NCI-H2107 treated with DMSO at 0.1 percent for 48 hours (cell line): ENCODE measurements around the gene FRMD1.

ENCODE experiments used
- DNase-seq: peaks from one replicate; lab custom pipeline; 2025; ENCODE audit not compliant: unreplicated experiment; lab: John Stamatoyannopoulos, UW

FRMD1 gene

DNA sequence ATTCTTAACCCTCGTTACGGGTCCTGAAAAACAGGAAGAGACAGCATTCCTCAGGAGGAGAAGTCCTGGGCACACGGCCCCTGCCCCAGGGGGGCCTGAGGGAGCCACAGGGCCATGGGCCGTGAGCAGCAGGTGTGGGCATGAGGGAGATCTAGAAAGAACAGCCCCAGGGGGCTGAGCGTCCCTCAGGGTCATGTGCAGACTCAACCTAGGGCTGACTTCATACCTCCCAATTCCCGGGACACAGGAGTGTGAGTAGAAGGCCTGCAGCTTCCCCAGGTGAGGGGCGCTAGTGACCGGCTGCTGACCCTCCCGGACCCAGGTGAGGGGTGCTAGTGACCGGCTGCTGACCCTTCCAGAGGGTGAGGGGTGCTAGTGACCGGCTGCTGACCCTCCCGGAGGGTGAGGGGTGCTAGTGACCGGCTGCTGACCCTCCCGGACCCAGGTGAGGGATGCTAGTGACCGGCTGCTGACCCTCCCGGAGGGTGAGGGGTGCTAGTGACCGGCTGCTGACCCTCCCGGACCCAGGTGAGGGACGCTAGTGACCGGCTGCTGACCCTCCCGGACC is 35.1 kb downstream of the FRMD1 start:
- no peak for DNase-seq

DNA sequence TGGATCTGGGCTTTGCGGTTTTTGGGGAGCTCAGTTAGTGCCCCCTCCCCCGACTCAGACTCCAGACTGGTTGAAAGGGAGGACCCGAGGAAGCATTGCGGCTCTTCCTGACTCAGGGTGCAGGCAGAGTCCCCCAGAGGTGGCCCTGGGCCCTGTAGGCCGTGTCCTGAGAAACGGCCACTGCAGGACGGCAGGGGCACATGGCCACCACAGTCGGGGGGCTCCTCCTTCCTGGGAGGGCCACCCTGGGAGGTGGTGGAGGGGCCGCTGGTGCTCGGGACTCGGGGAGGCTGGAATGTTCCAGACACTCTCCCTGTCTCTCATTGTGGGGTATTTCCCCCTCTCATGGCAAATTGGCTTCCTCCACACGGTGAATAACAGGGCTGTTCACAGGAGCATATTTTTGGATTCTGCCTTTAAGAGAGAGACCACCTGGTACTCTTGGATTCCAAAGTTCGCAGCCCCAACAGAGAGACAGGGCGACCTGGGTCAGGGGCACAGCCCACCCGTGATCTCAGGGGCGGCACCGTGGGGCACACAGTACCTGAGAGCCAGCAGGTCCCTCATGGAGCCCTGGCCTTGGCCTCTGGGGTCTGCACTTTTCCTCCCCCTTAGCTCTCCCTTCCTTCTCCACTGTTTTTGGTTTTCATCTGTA is 35.7 kb downstream of the FRMD1 start:
- DNase-seq = no peak

DNA sequence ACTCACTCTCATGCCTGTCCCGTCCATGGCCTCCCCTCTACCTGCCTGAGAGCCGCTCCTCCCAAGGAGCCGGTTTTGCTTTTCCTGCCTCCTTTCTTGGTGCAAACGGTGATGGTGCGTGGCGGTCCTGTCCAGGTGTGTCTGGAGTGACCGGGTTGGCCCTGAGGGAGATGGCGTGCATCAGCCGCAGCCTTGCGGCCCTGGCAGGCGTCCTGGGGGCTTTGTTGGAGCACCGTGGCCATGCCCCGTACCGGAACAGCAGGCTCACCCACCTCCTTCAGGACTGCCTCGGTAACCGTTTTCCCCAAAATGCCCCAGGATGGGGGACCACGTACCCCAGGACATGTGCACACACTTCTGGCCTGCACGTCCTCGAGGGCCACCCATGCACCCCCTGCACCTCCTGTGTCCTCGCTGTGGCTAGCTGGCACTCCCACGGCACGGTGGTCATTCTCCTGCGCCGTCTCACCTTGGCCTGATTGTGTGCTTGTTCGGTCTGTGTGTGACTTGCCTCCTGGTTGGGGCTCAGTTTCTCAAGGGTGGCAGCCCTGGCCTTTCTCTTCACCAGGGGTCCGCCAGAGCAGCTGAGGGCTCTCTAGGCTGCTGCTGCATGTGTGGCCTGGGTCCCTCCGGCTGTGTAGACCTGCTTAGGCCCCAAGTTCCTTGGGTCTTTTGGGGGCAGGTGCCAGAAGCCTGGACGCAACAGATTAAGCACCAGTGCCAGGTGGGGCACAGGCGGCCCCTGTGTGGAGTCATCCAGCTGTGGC is 36.4 kb downstream of the FRMD1 start:
- no peak for DNase-seq

DNA sequence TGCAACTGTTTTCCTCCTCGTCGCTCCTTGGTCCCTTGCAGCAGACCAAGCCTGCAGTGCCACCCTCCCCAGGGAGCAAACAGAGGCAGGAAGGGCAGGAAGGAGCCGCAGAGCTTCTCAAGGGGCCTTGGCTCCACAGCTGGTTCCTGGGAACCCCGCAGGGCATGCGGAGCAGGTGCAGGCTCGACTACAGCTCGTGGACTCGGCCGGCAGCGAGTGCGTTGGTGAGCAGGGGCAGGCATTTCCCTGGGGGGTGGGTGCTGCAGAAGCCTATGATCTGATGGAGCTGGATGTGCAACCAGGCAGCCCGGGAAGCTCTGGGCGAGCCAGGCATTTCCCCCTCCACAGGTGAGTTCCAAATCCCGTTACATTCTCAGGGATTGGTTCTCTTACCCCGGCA is 37.1 kb downstream of the FRMD1 start:
- no peak for DNase-seq

DNA sequence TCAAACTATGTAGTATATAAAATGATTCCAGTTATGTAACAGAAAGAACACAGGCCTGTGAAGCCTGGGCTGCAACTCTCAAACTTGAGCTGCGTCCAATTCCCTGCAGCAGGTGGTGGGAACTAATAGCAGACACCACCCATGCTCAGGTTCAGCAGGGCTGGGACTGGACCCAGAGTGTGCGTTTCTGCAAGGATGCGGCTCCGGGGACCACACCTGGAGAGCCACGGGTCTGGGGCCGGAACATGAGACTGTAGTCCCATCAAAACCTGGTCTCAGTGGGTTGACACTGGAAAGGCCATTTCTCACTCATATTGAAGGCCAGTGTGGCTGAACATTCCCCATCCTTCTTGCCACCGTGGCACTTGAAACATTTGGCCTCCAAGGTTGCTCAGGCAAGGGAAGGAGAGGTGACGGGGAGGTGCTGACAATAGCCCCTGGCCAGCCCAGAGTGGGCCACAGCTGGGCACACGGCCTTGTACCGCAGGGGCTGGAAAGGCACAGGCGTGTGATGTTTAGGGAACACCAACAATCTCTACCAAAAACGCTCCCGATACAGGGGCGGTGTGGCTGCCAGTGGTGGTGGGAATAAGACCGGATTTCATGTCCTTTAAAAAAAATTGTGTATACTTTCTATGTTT is 38.0 kb downstream of the FRMD1 start:
- DNase-seq = no peak

DNA sequence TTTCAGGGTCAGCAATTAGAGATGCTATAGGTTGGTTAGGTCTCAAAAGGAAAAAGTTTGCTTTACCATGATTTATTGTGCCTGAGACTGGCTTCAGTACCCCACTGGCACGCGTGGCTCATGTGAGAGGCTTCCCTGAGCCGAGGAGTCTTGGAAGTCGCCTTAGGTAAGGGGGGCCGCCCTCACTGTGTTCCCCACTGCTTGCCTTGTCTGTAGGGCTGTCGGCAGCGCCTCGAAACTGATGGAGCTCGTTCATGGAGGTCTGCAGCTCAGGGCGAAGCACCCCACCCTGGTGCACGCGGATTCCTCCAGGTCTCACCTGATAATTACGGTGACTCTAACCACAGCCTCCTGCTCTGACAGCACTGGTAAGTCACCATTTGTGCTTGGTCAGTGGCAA is 39.2 kb downstream of the FRMD1 start:
- no peak for DNase-seq

DNA sequence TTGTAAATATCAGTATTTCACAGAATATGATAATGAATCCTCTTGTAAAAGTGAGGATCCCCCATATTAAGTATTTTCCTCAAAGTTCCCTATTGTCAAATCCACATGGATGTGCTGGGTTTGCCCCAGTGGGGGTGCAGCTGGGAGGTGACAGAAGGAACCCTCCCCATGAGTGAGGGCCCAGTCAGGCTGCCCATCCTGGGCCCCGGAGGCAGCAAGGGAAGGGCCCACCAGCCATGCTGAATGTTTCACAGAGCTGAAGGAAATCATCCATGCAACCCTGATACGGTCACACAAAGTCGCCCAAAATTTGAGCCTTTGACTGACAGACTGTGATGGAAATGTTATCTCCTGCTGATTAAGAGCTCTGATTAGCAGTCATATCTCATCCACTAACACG is 39.7 kb downstream of the FRMD1 start:
- DNase-seq = no peak

DNA sequence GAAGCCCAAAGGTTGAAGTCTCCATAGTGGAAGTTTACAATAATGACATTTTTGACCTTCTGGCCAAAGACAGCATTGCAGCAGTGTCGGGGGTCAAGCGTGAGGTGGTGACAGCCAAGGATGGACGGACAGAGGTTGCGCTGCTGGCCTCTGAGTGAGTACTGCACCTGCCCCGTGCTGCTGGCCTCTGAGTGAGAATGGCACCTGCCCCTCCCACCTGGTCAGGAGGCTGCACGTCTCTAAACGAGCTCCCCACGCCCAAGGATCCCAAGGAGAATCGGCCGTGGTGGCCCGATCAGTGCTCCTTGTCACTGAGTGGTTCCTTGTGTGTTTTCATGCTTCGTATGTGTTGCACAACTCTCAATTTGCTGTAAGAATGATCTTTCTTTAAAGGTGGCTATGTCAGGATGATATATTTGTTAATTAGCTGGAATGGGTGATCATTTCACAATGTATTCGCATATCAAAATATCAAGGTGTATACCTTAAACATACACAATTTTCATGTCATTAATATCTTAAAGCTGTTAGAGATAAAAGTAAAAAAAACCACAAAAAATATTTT is 40.4 kb downstream of the FRMD1 start:
- no peak for DNase-seq

DNA sequence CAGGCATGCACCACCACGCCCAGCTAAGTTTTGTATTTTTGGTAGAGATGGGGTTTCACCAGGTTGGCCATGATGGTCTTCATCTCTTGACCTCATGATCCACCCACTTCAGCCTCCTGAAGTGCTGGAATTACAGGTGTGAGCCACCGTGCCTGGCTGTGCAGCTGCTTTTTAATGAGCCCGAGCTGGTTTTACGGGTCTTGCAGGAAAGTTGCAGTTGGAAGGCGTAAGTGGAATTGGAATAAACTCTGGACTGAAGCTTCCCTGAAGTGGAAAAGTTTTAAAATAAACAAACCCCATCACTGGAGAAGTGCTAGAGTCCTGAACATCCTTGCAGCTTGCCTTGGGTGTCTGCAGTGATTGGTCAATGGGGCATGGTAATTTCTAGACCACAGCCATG is 41.2 kb downstream of the FRMD1 start:
- no peak for DNase-seq

DNA sequence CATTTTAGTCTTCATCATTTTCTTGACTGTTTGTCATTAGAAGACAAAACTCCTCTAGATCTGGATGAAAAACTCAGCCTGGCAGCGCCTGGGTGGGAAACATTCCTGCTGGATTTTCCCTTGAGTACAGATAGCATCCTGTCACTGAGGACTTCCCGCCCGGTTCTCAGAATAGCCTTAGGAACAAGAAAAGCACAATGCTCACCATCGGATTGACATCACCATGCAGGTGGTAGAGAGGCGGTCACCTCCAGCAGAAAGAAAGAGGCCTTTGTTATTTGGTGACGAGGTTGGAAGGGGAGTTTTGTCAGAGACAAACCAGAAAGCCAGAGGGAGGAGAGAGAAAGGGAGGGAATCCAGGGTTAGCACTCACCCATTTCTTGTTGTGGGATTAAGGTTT is 41.8 kb downstream of the FRMD1 start:
- no peak for DNase-seq

DNA sequence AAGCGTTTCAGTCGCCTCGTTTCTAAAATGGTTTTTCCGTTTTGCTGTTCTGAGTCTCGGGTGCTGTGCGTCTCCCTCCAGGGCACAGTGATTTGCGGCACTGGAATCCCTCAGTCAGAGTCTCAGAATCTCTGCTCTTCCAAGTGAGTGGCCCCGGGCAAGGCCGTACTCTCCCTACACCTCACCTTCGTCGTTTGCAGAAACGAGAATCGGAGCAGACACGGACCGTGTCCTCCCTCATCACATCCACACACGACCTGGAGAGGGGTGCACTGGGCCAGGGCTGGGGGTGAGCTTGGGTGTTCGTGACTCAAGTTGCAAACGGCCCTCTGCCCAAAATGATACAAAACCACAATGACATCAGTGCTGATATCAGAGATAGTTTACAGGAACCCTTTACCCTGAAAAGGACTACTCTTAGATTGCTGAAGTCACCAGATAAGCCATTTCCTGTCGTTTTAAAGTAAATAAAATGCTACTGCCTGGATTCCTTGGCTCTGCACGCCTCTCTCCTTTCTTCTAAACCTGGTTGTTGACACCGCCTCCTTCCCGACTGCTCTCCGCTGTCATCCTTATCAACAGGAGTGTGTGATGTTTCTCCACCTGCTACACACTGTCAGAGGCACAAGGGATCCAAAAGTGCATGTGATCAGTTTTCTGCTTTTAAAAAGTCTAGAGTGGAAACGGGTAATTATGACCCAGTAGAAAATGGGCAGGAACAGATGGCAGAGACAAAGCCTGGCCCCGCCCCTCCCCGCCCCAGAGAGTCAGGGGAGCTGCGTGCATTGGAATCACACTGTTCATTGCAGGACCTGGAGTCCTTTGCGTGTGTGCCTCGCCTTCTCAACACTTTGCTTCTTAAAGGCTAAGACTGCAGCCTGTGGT is 43.1 kb downstream of the FRMD1 start:
- DNase-seq = no peak

DNA sequence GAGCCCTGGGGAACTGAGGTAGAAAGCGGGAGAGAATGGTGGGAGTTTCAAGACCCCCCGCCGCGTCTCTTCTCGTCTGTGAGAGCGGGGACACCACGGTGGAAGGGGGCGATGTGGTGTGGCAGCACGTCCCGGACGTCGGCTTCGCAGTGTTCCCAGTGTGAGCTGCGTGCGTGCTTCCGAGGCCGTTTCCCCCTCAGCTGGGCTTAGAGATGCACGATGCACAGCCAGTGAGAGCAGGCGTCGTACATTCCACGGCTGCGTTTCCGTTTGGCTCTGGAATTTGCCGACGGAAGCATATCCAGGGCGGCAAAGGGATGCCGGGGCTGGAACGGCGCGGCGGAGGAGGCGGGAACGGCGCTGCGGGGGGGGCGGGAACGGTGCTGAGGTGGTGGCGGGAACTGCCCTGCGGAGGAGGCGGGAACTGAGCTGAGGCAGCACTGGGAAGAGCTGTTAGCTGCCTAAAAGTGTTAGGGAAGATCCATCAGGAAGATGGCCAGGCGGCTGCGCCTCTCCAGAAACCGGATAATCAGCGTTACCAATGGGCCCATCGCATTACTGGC is 43.8 kb downstream of the FRMD1 start:
- DNase-seq = no peak

DNA sequence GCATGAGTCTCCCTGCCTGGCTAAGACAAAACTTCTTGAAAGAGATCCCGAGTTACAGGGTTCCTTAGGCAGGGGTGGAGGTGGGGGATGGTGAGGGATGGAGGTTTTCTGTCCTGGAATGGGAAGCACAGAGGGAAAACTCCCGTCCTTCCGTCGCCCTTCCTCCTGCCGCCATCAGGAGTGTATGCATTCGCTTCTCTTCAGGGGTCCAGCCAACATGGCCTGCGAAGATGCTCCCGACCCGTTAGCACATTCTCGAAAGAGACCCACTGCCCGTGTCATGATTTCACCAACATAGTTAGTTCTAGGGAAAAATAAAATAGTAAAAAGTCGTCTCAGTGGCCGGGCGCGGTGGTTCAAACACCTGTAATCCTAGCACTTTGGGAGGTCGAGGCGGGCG is 44.5 kb downstream of the FRMD1 start:
- no peak for DNase-seq

DNA sequence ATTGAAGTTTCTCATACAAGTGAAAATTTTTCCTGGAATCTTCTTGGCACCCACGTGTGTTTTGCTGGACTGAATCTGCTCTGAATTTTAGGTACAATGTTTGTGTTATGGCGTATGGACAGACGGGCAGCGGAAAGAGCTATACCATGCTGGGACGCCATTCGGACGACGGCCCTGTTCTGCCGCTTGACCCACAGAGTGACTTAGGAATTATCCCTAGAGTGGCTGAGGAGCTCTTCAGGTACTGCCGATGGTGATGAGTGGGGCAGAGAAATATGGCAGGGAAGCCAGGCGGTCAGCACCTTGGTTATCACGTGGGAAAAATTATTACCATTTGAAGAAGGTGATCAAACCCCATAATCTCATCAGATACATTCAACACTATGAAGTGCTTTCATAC is 45.2 kb downstream of the FRMD1 start:
- DNase-seq = no peak

DNA sequence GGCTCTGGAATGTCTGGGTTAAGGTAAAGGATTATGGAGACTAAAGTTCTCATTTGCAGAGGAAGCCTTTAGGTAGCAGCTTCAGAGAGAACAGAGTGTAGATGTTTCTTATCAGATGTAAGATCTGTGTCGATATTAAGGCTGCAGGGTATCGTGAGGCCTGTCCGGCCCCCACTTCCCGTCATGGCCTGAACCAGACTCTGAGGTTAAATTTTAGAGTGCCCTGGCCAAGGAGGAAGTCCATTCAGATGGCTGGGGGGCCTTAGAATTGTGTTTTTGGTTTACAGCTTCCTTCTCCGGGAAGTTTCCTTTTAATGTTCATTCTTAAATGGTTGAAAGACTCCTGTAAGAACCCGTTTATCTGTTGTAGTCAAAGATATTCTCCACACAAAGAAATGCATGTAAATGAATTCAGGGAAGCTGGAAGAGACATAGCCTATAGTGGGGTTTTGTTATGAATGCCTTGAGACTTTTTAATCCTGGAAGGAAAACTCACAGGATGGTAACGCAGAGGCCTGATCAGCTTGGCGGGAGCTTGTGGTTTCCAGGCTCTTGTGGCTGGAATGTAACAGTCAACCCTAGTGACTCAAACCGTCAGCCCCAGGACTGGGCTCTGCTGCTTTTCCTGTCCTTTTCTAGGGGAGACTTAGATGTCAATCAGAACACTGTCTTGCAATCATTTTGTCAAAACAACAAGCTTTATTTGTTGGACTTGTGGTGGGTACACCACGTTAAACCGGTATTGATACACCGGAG is 46.8 kb downstream of the FRMD1 start:
- no peak for DNase-seq

DNA sequence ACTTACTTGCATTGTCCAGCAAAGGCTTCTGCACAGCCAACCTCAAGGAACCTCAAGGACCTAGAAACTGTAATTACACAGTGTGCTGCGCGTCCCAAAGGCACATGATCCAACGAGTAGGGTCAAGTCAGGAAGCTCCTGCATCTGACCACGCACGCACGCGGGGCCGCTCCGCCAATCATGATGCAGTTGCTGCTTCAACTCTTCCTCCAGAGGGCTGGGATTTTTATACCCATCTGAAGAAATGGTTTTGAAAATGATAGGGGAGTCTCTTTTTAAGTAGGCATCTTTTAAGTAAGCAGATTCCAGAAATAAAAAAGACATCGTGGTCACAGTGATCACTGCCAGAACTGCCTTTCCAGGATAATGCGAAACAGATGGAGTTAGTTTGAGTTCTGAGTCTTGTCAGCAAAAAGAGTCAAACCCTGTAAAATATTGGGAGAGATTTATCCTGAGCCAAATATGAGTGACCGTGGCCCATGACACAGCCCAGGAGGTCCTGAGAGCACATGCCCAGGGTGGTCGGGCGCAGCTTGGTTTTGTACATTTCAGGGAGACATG is 47.5 kb downstream of the FRMD1 start:
- DNase-seq = no peak

DNA sequence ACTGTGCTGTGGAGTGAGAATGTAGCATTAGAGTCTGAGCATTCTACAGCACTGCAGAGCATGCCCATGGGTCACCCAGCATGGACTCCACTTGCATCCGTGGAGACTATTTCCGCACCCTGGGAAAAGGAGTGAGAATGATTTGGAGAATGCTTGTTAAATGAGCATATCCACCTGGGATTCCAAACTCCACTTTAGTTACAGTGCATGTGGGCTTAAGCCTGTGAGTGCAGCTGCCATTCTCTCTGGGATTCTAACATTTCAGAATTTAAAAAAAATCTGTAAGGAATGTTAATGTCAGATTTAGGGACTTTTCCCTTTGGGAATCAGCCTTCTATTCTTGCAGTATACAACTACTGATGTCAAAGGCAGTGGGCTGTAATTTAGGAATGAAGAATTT is 48.1 kb downstream of the FRMD1 start:
- DNase-seq = no peak

DNA sequence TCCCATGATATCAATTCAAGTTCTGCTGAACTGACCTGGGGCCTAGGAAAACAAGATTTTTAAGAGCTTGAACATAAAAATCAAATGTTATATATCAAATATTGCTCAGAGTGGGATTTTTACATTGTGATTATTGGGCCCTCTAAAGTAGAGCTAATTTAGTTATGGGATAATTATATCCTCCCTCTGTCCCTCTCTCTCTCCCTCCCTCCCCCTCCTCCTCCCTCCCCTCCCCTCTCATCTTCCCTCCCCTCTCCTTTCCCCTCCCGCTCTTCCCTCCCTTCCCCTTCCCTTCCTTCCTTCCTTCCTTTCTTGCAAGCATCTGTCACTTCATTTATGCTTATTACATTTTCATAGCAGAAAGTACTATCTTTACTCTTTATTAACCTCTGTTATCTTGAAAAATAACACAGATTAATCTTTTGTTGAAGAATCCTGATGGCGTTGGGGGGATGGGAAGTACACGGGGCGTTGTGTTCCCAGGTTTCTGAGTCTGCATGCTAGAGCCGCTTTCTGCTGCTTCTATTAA is 48.7 kb downstream of the FRMD1 start:
- DNase-seq = no peak
